A549 (cell line): ENCODE data around the gene SYNPO2. TPM values are rescaled to one million over a fixed set of nuclear protein-coding genes. Genes with fewer than 3 reads are reported as not detected.

ENCODE experiments used
- ATAC-seq, 2 experiments: fragments of 200-7000 bp in 1 of 2; fragments of >200 bp in 1 of 2; cut with Nextera tagmentation in 1 of 2; cut with Tn5 transposase in 1 of 2; 3 replicates each; pipeline versions ENCODE4 v1.8.0 to v1.9.1; 2018 to 2020; ENCODE audit warnings: mild to moderate bottlenecking in 1 of 2, moderate library complexity in 1 of 2
- CTCF ChIA-PET: fragments of 300-600 bp; sonication (Branson Sonifier 250); formaldehyde crosslinking; extraction: SDS; loops from one replicate; lab custom pipeline; 2021; ENCODE audit warnings: antibody characterized with exemption, inconsistent platforms; lab: Yijun Ruan, JAX
- POLR2A ChIA-PET: fragments of 350-600 bp; formaldehyde crosslinking; extraction: SDS; loops from one replicate; lab custom pipeline; 2021; ENCODE audit warnings: antibody characterized with exemption, inconsistent platforms; lab: Yijun Ruan, JAX
- DNase-seq, 2 experiments: peaks; one replicate each; pipeline versions ENCODE4 v3.0.0 to v3.0.0-alpha.2; 2011 to 2016; ENCODE audit warnings: low read depth in 1 of 2, low spot score in 1 of 2
- FAIRE-seq: peaks from 2 replicates; lab custom pipeline; 2011; peaks lifted over from hg19 to GRCh38; lab: Jason Lieb, UNC
- H3K27ac ChIP-seq, 2 experiments: fragments of >200 bp; sonication (Bioruptor Twin); formaldehyde crosslinking; 3 replicates each; pipeline ENCODE4 v1.5.1; 2016 to 2017
- H3K4me1 ChIP-seq: fragments of >200 bp; sonication (Bioruptor Twin); formaldehyde crosslinking; 3 replicates; pipeline ENCODE4 v1.6.1; 2016
- H3K4me2 ChIP-seq: fragments of >200 bp; sonication (Bioruptor Twin); formaldehyde crosslinking; 3 replicates; pipeline ENCODE4 v1.6.1; 2016
- H3K4me3 ChIP-seq: fragments of >200 bp; sonication (Bioruptor Twin); formaldehyde crosslinking; 3 replicates; pipeline ENCODE4 v1.5.1; 2016
- H3K9me3 ChIP-seq: fragments of >200 bp; sonication (Bioruptor Twin); formaldehyde crosslinking; 3 replicates; pipeline ENCODE4 v1.6.1; 2016
- CEBPB ChIP-seq, 2 experiments: fragments of >200 bp in 1 of 2; sonication (Bioruptor Twin) in 1 of 2; formaldehyde crosslinking in 1 of 2; IDR thresholded peaks; 2 replicates each; pipeline ENCODE4 v1.6.1; 2012 to 2016
- CHD4 ChIP-seq: fragments of 200-600 bp; sonication (generic); IDR thresholded peaks from 2 replicates; pipeline ENCODE4 v1.6.1; 2016; ENCODE audit warnings: antibody characterized with exemption, mild to moderate bottlenecking, borderline replicate concordance
- CTCF ChIP-seq: fragments of >200 bp; sonication (Bioruptor Twin); formaldehyde crosslinking; IDR thresholded peaks from 3 replicates; pipeline ENCODE4 v1.5.1; 2016
- E2F6 ChIP-seq: IDR thresholded peaks from 2 replicates; pipeline ENCODE4 v1.6.1; 2012; ENCODE audit warnings: low read depth, borderline replicate concordance
- EP300 ChIP-seq, 2 experiments: fragments of >200 bp; sonication (Bioruptor Twin); formaldehyde crosslinking; IDR thresholded peaks; 2 replicates in 1 of 2; 3 replicates in 1 of 2; pipeline ENCODE4 v1.6.1; 2016 to 2017
- FOSB ChIP-seq: fragments of 250-450 bp; sonication (Bioruptor Pico); IDR thresholded peaks from 2 replicates; pipeline ENCODE4 v1.5.0; 2020; ENCODE audit warnings: mild to moderate bottlenecking, moderate library complexity
- FOSL2 ChIP-seq, 2 experiments: fragments of 450-650 bp in 1 of 2; fragments of >200 bp in 1 of 2; sonication (Bioruptor Twin) in 1 of 2; formaldehyde crosslinking; IDR thresholded peaks; 2 replicates each; pipeline versions ENCODE4 v1.5.0 to v1.6.1; 2016 to 2020; ENCODE audit warnings: mild to moderate bottlenecking in 1 of 2, moderate library complexity in 1 of 2
- FOXS1 ChIP-seq: fragments of 250-450 bp; sonication (Bioruptor Pico); IDR thresholded peaks from 2 replicates; pipeline ENCODE4 v1.5.0; 2020; ENCODE audit warnings: mild to moderate bottlenecking, moderate library complexity
- HDAC2 ChIP-seq: fragments of 200-600 bp; sonication (generic); IDR thresholded peaks from 2 replicates; pipeline ENCODE4 v1.6.1; 2016
- HOXA7 ChIP-seq: fragments of 250-450 bp; sonication (Bioruptor Pico); IDR thresholded peaks from 2 replicates; pipeline ENCODE4 v1.5.0; 2020; ENCODE audit warnings: mild to moderate bottlenecking, moderate library complexity
- HOXB13 ChIP-seq: fragments of 250-450 bp; sonication (Bioruptor Pico); IDR thresholded peaks from 2 replicates; pipeline ENCODE4 v1.5.0; 2020; ENCODE audit warnings: low read depth, mild to moderate bottlenecking, moderate library complexity
- JUN ChIP-seq, 2 experiments: fragments of >200 bp; sonication (Bioruptor Twin); formaldehyde crosslinking; IDR thresholded peaks; 2 replicates in 1 of 2; 3 replicates in 1 of 2; pipeline ENCODE4 v1.6.1; 2016 to 2017
- KDM5A ChIP-seq: fragments of 200-600 bp; sonication (generic); IDR thresholded peaks from 2 replicates; pipeline ENCODE4 v1.6.1; 2016; ENCODE audit warnings: antibody characterized with exemption, mild to moderate bottlenecking
- NPAS2 ChIP-seq: fragments of 250-450 bp; sonication (Bioruptor Pico); IDR thresholded peaks from 2 replicates; pipeline ENCODE4 v1.8.0; 2022; ENCODE audit warnings: mild to moderate bottlenecking, moderate library complexity, borderline replicate concordance
- NR3C1 ChIP-seq: fragments of >200 bp; sonication (Bioruptor Twin); formaldehyde crosslinking; IDR thresholded peaks from 3 replicates; pipeline ENCODE4 v1.6.1; 2017
- PHF8 ChIP-seq: fragments of 200-600 bp; sonication (generic); IDR thresholded peaks from 2 replicates; pipeline ENCODE4 v1.6.1; 2016; ENCODE audit warnings: low read depth, mild to moderate bottlenecking, antibody characterized with exemption, moderate library complexity, borderline replicate concordance
- POLR2A ChIP-seq: IDR thresholded peaks from 2 replicates; pipeline ENCODE4 v1.6.1; 2012; ENCODE audit warnings: mild to moderate bottlenecking, low read length
- RARB ChIP-seq: fragments of 250-450 bp; sonication (Bioruptor Pico); IDR thresholded peaks from 2 replicates; pipeline ENCODE4 v1.8.0; 2021; ENCODE audit warnings: mild to moderate bottlenecking, moderate library complexity
- RCOR1 ChIP-seq: fragments of 150-350 bp; IDR thresholded peaks from 2 replicates; pipeline ENCODE4 v1.6.1; 2014; ENCODE audit warnings: antibody characterized with exemption, low read length, low read depth
- RNF2 ChIP-seq: fragments of 200-600 bp; sonication (generic); IDR thresholded peaks from 2 replicates; pipeline ENCODE4 v1.6.1; 2016; ENCODE audit warnings: low read depth, mild to moderate bottlenecking, antibody characterized with exemption, moderate library complexity, borderline replicate concordance
- SREBF2 ChIP-seq: fragments of 450-650 bp; IDR thresholded peaks from 2 replicates; pipeline ENCODE4 v1.6.1; 2014; ENCODE audit warnings: mild to moderate bottlenecking, moderate library complexity
- TFCP2L1 ChIP-seq: fragments of 250-450 bp; sonication (Bioruptor Pico); IDR thresholded peaks from 2 replicates; pipeline ENCODE4 v1.5.0; 2021; ENCODE audit warnings: mild to moderate bottlenecking
- TP53 ChIP-seq: fragments of 250-450 bp; sonication (Bioruptor Pico); IDR thresholded peaks from 2 replicates; pipeline ENCODE4 v1.5.0; 2021; ENCODE audit warnings: mild to moderate bottlenecking, moderate library complexity
- WGBS: methylation state at CpG from one replicate; pipeline ENCODE4 v1.1.6; 2017; ENCODE audit errors: missing lambda C conversion rate; 5-methylcytosine and 5-hydroxymethylcytosine counted together
- polyA plus RNA-seq, 4 experiments: library from polyadenylated mRNA; depleted of rRNA in 3 of 4; stranded (reverse); fragments of >200 nt; fragmentation: RNase III in 1 of 4; extraction: RNeasy Plus Mini Kit Qiagen cat#74134 plus additional on column Dnase treatment in 1 of 4; gene quantifications; 2 replicates in 3 of 4; 3 replicates in 1 of 4; pipeline ENCODE4 v1.2.3, GENCODE V29; 2011 to 2017

Gene SYNPO2
- polyA plus RNA-seq, 2 of the 4 experiments (the other 2 are of a cell fraction): 2.5 to 8.8 TPM

DNA sequence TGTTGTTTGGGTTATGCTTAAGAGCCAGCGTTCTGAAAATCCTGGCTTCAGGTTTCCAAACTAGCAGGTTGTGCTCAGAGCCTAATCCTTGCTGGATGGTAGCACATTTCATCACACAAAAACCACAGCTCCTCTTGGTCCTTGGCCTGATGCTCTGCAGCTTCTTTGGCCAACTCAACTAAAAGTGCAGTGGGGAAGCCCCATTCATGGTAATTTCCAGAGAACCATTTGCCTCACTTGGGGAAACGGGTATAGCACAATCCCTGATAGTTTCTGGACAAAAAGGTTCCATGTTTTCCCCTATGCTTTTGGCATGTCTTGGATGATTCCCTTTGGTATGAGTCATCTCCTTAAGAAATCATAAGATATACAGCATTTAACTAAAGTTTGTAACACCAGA is 78.7 kb downstream of the SYNPO2 start:
- CTCF ChIA-PET: interaction anchor here (0.7 to 1.6 kb wide), 4 partner anchors 179 to 438 kb away, joined by 3 to 4 read pairs (median 3); no protein-coding TSS in a partner anchor
- Histone ChIP-seq H3K4me2 (no peak overlapping the region), H3K4me1 (0 out of 3 replicates have a peak, but pooled peaks cover 3% of the 10 kb centered on the region), H3K9me3 (no peaks in the 10 kb centered on the region), H3K27ac (no peak overlapping the region), H3K4me3 (no peak overlapping the region)
- WGBS: 43% methylated on average over 2 of the region's 2 CpGs
- TF ChIP-seq HOXB13 (CRISPR knock-in tag): no peak
- no peak for ATAC-seq
- POLR2A ChIA-PET: no interaction called here
- FAIRE-seq: no peak
- DNase-seq: no peak

GRCh38 chr4:118968005-118968404 is 79.4 kb downstream of the SYNPO2 start:
- ATAC-seq: no peak

GRCh38 chr4:118968813-118969212 is 80.2 kb downstream of the SYNPO2 start:
- no peak for FAIRE-seq
- CTCF ChIA-PET: interaction anchor here (0.7 to 2.0 kb wide), 10 partner anchors 14 to 242 kb away, joined by 3 to 6 read pairs (median 3); no protein-coding TSS in a partner anchor
- peak overlapping the region; percentile 44 for H3K4me2 ChIP-seq
- DNase-seq: no peak
- H3K4me3 ChIP-seq: no peak overlapping the region
- no peaks in the 10 kb centered on the region for H3K9me3 ChIP-seq
- 26% methylated on average over 6 of the region's 6 CpGs for WGBS
- ATAC-seq: peak in 1 of 2 experiments; percentile 57; a peak in 3 of 6 replicates
- H3K27ac ChIP-seq: no peak overlapping the region
- POLR2A ChIA-PET: no interaction called here
- H3K4me1 ChIP-seq: 0 out of 3 replicates have a peak, but pooled peaks cover 3% of the 10 kb centered on the region
- TF ChIP-seq HDAC2: no peak
- no peak for TF ChIP-seq SREBF2
- TF ChIP-seq POLR2A: no peak
- TF ChIP-seq TFCP2L1 (CRISPR knock-in tag): no peak
- TF ChIP-seq JUN (IDR thresholded peaks at IDR 0.05): no peak
- no peak for TF ChIP-seq FOSB (CRISPR knock-in tag)
- TF ChIP-seq NPAS2: no peak
- TF ChIP-seq KDM5A: no peak
- TF ChIP-seq RCOR1: no peak
- TF ChIP-seq E2F6: no peak
- no peak for TF ChIP-seq FOSL2 (IDR thresholded peaks at IDR 0.05)
- no peak for TF ChIP-seq FOSL2 (CRISPR knock-in tag; IDR thresholded peaks at IDR 0.05)

More at GRCh38 chr4:118968005-118968404, 79.4 kb downstream of the SYNPO2 start:
- Histone ChIP-seq H3K4me1 (0 out of 3 replicates have a peak, but pooled peaks cover 3% of the 10 kb centered on the region), H3K4me2 (peak overlapping the region; percentile 23; the same call in 1 of the 3 replicates), H3K27ac (no peak overlapping the region), H3K4me3 (no peak overlapping the region), H3K9me3 (no peaks in the 10 kb centered on the region)
- ChIA-PET POLR2A (no interaction called here), CTCF (interaction anchor here (0.7 to 2.0 kb wide), 7 partner anchors 45 to 437 kb away, joined by 3 to 6 read pairs (median 4); no protein-coding TSS in a partner anchor)
- no peak for FAIRE-seq
- DNase-seq: no peak
- 73% methylated on average over 1 of the region's 1 CpG for WGBS
- TF ChIP-seq RNF2 (no peak), EP300 (IDR thresholded peaks at IDR 0.05) (no peak), PHF8 (no peak), NR3C1 (no peak), SREBF2 (no peak), RARB (CRISPR knock-in tag) (no peak), FOXS1 (CRISPR knock-in tag) (no peak), CEBPB (IDR thresholded peaks at IDR 0.05) (no peak), CTCF (no peak), CHD4 (no peak), HOXA7 (CRISPR knock-in tag) (no peak), TP53 (CRISPR knock-in tag) (no peak), HOXB13 (CRISPR knock-in tag) (no peak)
